ENCODE data around the gene CYP1A2.

GRCh38 chr15:74712311-74712710 lies 36.3 kb upstream of the CYP1A2 start:
- TF ChIP-seq ZNF366 (tag by site-specific recombination; conservative IDR thresholded peaks at IDR 0.05) = no peak
- no peak for TF ChIP-seq ZNF214 (tag by site-specific recombination; IDR thresholded peaks at IDR 0.05; ENCODE audit: borderline replicate concordance)
- no peak for TF ChIP-seq CTCF (tag by site-specific recombination; IDR thresholded peaks at IDR 0.05)
- TF ChIP-seq ZNF792 (tag by site-specific recombination; IDR thresholded peaks at IDR 0.05) = no peak
- TF ChIP-seq YY1 (tag by site-specific recombination; IDR thresholded peaks at IDR 0.05) = no peak
- no peak for TF ChIP-seq PRDM2 (tag by site-specific recombination; IDR thresholded peaks at IDR 0.05; ENCODE audit: borderline replicate concordance)
- no peak for TF ChIP-seq ZNF777 (tag by site-specific recombination; IDR thresholded peaks at IDR 0.05; ENCODE audit: borderline replicate concordance)

All from HEK293 (cell line).